Ishikawa (cell line): Measurements from ENCODE around the gene TLDC2.

Source experiments
- CEBPB ChIP-seq: IDR thresholded peaks from 2 replicates; pipeline ENCODE4 v1.6.1; 2012
- CREB1 ChIP-seq: IDR thresholded peaks from 2 replicates; pipeline ENCODE4 v1.6.1; 2012; ENCODE audit warnings: low read depth
- EGR1 ChIP-seq: IDR thresholded peaks from 2 replicates; pipeline ENCODE4 v1.6.1; 2012
- EP300 ChIP-seq: IDR thresholded peaks from 2 replicates; pipeline ENCODE4 v1.6.1; 2012; ENCODE audit warnings: borderline replicate concordance
- FOXM1 ChIP-seq: IDR thresholded peaks from 2 replicates; pipeline ENCODE4 v1.6.1; 2012; ENCODE audit warnings: low read depth, borderline replicate concordance
- NFIC ChIP-seq: IDR thresholded peaks from 2 replicates; pipeline ENCODE4 v1.6.1; 2012
- RAD21 ChIP-seq: IDR thresholded peaks from 2 replicates; pipeline ENCODE4 v1.6.1; 2012; ENCODE audit warnings: low read depth
- TAF1 ChIP-seq: IDR thresholded peaks from 2 replicates; pipeline ENCODE4 v1.6.1; 2012; ENCODE audit warnings: low read depth, mild to moderate bottlenecking
- TCF12 ChIP-seq: IDR thresholded peaks from 2 replicates; pipeline ENCODE4 v1.6.1; 2012; ENCODE audit warnings: low read depth
- TEAD4 ChIP-seq: IDR thresholded peaks from 2 replicates; pipeline ENCODE4 v1.6.1; 2012
- YY1 ChIP-seq: IDR thresholded peaks from 2 replicates; pipeline ENCODE4 v1.6.1; 2012; ENCODE audit warnings: low read depth
- TF ChIP-seq, protein P1 (sequence below): IDR thresholded peaks from 2 replicates; pipeline ENCODE4 v1.6.1; 2012; ENCODE audit warnings: low read depth, mild to moderate bottlenecking
- TF ChIP-seq, protein P2 (sequence below): IDR thresholded peaks from 2 replicates; pipeline ENCODE4 v1.6.1; 2012
- TF ChIP-seq, protein P3 (sequence below): IDR thresholded peaks from 2 replicates; pipeline ENCODE4 v1.6.1; 2012

DNA sequence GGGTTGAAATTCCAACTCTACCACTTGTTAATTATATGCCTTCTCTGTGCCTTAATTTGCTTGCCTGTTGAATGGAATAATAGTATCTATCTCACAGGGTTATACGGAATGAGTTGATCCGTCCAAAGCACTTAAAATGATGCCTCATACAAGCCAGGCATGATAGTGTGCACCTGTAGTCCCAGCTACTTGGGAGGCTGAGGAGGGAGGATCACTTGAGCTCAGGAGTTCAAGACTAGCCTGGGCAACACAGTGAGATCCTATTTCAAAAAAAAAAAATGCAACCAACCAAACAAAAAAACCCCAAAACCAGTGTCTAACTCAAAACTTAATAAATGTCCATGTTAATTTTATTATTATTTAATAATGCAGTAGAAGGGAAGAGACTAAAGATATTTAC lies 40.3 kb downstream of the TLDC2 start:
- TF ChIP-seq, protein P1, sequence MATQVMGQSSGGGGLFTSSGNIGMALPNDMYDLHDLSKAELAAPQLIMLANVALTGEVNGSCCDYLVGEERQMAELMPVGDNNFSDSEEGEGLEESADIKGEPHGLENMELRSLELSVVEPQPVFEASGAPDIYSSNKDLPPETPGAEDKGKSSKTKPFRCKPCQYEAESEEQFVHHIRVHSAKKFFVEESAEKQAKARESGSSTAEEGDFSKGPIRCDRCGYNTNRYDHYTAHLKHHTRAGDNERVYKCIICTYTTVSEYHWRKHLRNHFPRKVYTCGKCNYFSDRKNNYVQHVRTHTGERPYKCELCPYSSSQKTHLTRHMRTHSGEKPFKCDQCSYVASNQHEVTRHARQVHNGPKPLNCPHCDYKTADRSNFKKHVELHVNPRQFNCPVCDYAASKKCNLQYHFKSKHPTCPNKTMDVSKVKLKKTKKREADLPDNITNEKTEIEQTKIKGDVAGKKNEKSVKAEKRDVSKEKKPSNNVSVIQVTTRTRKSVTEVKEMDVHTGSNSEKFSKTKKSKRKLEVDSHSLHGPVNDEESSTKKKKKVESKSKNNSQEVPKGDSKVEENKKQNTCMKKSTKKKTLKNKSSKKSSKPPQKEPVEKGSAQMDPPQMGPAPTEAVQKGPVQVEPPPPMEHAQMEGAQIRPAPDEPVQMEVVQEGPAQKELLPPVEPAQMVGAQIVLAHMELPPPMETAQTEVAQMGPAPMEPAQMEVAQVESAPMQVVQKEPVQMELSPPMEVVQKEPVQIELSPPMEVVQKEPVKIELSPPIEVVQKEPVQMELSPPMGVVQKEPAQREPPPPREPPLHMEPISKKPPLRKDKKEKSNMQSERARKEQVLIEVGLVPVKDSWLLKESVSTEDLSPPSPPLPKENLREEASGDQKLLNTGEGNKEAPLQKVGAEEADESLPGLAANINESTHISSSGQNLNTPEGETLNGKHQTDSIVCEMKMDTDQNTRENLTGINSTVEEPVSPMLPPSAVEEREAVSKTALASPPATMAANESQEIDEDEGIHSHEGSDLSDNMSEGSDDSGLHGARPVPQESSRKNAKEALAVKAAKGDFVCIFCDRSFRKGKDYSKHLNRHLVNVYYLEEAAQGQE = no peak
- no peak for TF ChIP-seq RAD21
- TF ChIP-seq TCF12 = no peak
- TF ChIP-seq YY1 = no peak
- no peak for TF ChIP-seq EP300
- no peak for TF ChIP-seq TEAD4
- no peak for TF ChIP-seq NFIC
- no peak for TF ChIP-seq FOXM1
- TF ChIP-seq CEBPB = no peak
- TF ChIP-seq, protein P2, sequence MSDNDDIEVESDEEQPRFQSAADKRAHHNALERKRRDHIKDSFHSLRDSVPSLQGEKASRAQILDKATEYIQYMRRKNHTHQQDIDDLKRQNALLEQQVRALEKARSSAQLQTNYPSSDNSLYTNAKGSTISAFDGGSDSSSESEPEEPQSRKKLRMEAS = no peak
- no peak for TF ChIP-seq CREB1
- TF ChIP-seq TAF1 = no peak
- no peak for TF ChIP-seq EGR1
- TF ChIP-seq, protein P3, sequence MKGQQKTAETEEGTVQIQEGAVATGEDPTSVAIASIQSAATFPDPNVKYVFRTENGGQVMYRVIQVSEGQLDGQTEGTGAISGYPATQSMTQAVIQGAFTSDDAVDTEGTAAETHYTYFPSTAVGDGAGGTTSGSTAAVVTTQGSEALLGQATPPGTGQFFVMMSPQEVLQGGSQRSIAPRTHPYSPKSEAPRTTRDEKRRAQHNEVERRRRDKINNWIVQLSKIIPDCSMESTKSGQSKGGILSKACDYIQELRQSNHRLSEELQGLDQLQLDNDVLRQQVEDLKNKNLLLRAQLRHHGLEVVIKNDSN = no peak
